ENCODE data around the gene CNKSR3. TPM values are rescaled to one million over a fixed set of nuclear protein-coding genes. Genes with fewer than 3 reads are reported as not detected.

CNKSR3 gene
- total and polyA plus RNA-seq, 4 experiments from 2014 or later, result not detected

- Mint-ChIP-seq H3K36me3 (no peaks in the 10 kb centered on the region), H3K9me3 (peaks cover 0 to 2% (median under 1%) of the 10 kb centered on the region in 8 donors), H3K4me1 (no peaks in the 10 kb centered on the region), H3K4me3 (no peak overlapping the region), H3K27ac (no peak overlapping the region), H3K27me3 (no peaks in the 10 kb centered on the region)
- Histone ChIP-seq H3K27me3 (ENCODE audit: insufficient read depth, low read length) (no peaks in the 10 kb centered on the region), H3K27ac (ENCODE audit: low read depth, low read length) (no peak overlapping the region), H3K9me3 (ENCODE audit: control insufficient read depth in 1 of 2, low read length in 2 of 2) (no peaks in the 10 kb centered on the region), H3K4me3 (ENCODE audit: low read length in 2 of 2) (no peak overlapping the region), H3K36me3 (ENCODE audit: insufficient read depth, low read length) (no peaks in the 10 kb centered on the region), H3K4me1 (ENCODE audit: insufficient read depth, low read length) (no peaks in the 10 kb centered on the region)
- POLR2A ChIA-PET (ENCODE audit: partially characterized antibody), result no interaction called here
- CTCF ChIA-PET (ENCODE audit: partially characterized antibody), result no interaction called here
- DNase-seq, result no peak
- intact Hi-C loops (cut with micrococcal nuclease), result no loop called here
These were observed 83.5 kb downstream of the CNKSR3 start for GRCh38 chr6:154426997-154427396.

GRCh38 chr6:154425034-154425433 lies 85.5 kb downstream of the CNKSR3 start:
- Histone ChIP-seq H3K4me1 (ENCODE audit: insufficient read depth, low read length) (no peaks in the 10 kb centered on the region), H3K9me3 (ENCODE audit: control insufficient read depth in 1 of 2, low read length in 2 of 2) (no peaks in the 10 kb centered on the region), H3K27ac (ENCODE audit: low read depth, low read length) (no peak overlapping the region), H3K36me3 (ENCODE audit: insufficient read depth, low read length) (no peaks in the 10 kb centered on the region), H3K4me3 (ENCODE audit: low read length in 2 of 2) (no peak overlapping the region), H3K27me3 (ENCODE audit: insufficient read depth, low read length) (no peaks in the 10 kb centered on the region)
- no peaks in the 10 kb centered on the region for H3K9me3 Mint-ChIP-seq
- H3K27ac Mint-ChIP-seq, result no peak overlapping the region
- ChIA-PET CTCF (ENCODE audit: partially characterized antibody) (no interaction called here), POLR2A (ENCODE audit: partially characterized antibody) (no interaction called here)
- H3K4me1 Mint-ChIP-seq, result no peaks in the 10 kb centered on the region
- H3K4me3 Mint-ChIP-seq, result no peak overlapping the region
- H3K36me3 Mint-ChIP-seq, result no peaks in the 10 kb centered on the region
- DNase-seq, result no peak
- H3K27me3 Mint-ChIP-seq, result no peaks in the 10 kb centered on the region
- intact Hi-C loops (cut with micrococcal nuclease), result no loop called here

DNA sequence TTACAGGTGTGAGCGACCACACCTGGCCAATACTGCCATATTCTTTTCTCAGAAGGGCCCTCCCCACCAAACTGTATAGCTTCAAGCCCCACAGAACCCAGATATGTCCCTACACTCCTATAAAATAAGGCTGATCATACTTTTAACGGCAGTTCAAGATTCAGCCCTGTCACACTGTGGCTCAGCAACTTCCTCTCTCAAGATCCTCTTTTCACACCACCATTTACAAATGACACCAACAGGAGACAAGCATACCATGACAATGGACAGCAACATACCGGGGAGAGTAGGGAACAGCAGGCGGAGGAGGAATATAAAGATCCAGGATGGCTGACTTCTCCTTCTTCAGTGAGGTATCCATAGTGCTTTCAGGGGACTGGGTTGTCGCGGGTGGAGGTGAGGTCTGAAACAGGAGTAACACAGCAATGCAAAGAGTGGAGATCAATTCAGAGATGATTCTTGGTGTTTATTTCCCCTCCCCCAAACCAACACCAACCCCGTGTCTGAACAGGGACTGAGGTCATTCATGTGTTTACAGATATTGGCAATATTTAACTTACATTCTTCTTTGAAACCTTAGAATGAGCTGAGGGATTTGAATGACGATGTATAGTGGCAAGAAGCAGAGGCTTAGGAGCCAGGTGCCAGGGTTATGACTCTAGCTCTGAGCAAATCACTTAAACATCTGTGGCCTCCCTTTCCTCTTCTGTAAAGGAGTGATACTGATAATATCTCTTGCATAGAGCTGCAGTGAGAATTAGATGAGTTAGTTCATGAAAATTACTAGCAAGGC lies 96.3 kb downstream of the CNKSR3 start:
- Histone ChIP-seq H3K9me3 (ENCODE audit: control insufficient read depth in 1 of 2, low read length in 2 of 2) (no peaks in the 10 kb centered on the region), H3K27ac (ENCODE audit: low read depth, low read length) (no peak overlapping the region), H3K4me3 (ENCODE audit: low read length in 2 of 2) (no peak overlapping the region), H3K4me1 (ENCODE audit: insufficient read depth, low read length) (no peaks in the 10 kb centered on the region), H3K27me3 (ENCODE audit: insufficient read depth, low read length) (no peaks in the 10 kb centered on the region), H3K36me3 (ENCODE audit: insufficient read depth, low read length) (no peaks in the 10 kb centered on the region)
- Mint-ChIP-seq H3K27ac (no peak overlapping the region), H3K4me1 (no peaks in the 10 kb centered on the region), H3K36me3 (no peaks in the 10 kb centered on the region), H3K4me3 (no peak overlapping the region), H3K27me3 (peaks cover 4 to 11% of the 10 kb centered on the region in 2 donors), H3K9me3 (no peaks in the 10 kb centered on the region)
- POLR2A ChIA-PET (ENCODE audit: partially characterized antibody), result no interaction called here
- intact Hi-C loops (cut with micrococcal nuclease), result no loop called here
- DNase-seq, result no peak
- CTCF ChIA-PET (ENCODE audit: partially characterized antibody), result interaction anchor here (0.7 kb wide), 1 partner anchor 28 kb away, joined by 3 read pairs; no protein-coding TSS in a partner anchor

- ChIA-PET CTCF (ENCODE audit: partially characterized antibody) (no interaction called here), POLR2A (ENCODE audit: partially characterized antibody) (no interaction called here)
- Mint-ChIP-seq H3K27me3 (peaks cover 4 to 6% of the 10 kb centered on the region in 2 donors), H3K27ac (no peak overlapping the region), H3K9me3 (no peaks in the 10 kb centered on the region), H3K4me3 (no peak overlapping the region), H3K36me3 (no peaks in the 10 kb centered on the region), H3K4me1 (no peaks in the 10 kb centered on the region)
- Histone ChIP-seq H3K4me3 (ENCODE audit: low read length in 2 of 2) (no peak overlapping the region), H3K4me1 (ENCODE audit: insufficient read depth, low read length) (no peaks in the 10 kb centered on the region), H3K27ac (ENCODE audit: low read depth, low read length) (no peak overlapping the region), H3K27me3 (ENCODE audit: insufficient read depth, low read length) (no peaks in the 10 kb centered on the region), H3K9me3 (ENCODE audit: control insufficient read depth in 1 of 2, low read length in 2 of 2) (no peaks in the 10 kb centered on the region), H3K36me3 (ENCODE audit: insufficient read depth, low read length) (no peaks in the 10 kb centered on the region)
- intact Hi-C loops (cut with micrococcal nuclease), result no loop called here
- DNase-seq, result no peak
These were observed 98.2 kb downstream of the CNKSR3 start for GRCh38 chr6:154412106-154412820.

- H3K36me3 ChIP-seq (ENCODE audit: insufficient read depth, low read length), result no peaks in the 10 kb centered on the region
- H3K36me3 Mint-ChIP-seq, result no peaks in the 10 kb centered on the region
- H3K9me3 ChIP-seq (ENCODE audit: control insufficient read depth in 1 of 2, low read length in 2 of 2), result no peaks in the 10 kb centered on the region
- H3K27me3 Mint-ChIP-seq, result peaks cover 5 to 6% of the 10 kb centered on the region in 2 donors
- no peak overlapping the region for H3K27ac ChIP-seq (ENCODE audit: low read depth, low read length)
- intact Hi-C loops (cut with micrococcal nuclease), result no loop called here
- H3K4me1 ChIP-seq (ENCODE audit: insufficient read depth, low read length), result no peaks in the 10 kb centered on the region
- no peaks in the 10 kb centered on the region for H3K27me3 ChIP-seq (ENCODE audit: insufficient read depth, low read length)
- H3K9me3 Mint-ChIP-seq, result no peaks in the 10 kb centered on the region
- ChIA-PET CTCF (ENCODE audit: partially characterized antibody) (no interaction called here), POLR2A (ENCODE audit: partially characterized antibody) (no interaction called here)
- no peak overlapping the region for H3K4me3 ChIP-seq (ENCODE audit: low read length in 2 of 2)
- DNase-seq, result no peak
- no peak overlapping the region for H3K4me3 Mint-ChIP-seq
- H3K27ac Mint-ChIP-seq, result no peak overlapping the region
- no peaks in the 10 kb centered on the region for H3K4me1 Mint-ChIP-seq
These were observed 99.4 kb downstream of the CNKSR3 start for GRCh38 chr6:154411076-154411475.

DNA sequence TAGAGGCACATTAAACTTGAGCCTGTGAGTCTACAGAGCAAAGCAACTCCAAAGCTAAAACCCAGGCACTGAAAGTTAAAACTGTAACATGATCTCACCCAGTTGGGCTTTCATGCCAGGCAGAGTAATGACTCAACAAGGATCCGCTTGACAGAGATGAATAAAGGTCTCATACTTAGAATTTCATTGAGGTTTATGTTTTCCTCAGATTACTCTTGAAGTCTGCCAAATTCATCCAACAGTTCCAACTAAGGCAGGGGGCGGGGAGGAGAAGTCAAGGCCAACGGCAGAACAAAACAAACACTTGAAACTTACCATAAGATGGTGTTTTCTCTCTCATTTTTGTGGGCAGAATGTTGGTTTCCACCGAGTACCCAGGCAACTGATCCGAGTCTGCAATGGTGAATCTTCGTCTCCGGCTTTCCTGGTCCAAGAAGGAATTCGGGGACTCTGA lies 99.8 kb downstream of the CNKSR3 start:
- CTCF ChIA-PET (ENCODE audit: partially characterized antibody), result no interaction called here
- H3K4me3 Mint-ChIP-seq, result no peak overlapping the region
- H3K9me3 Mint-ChIP-seq, result no peaks in the 10 kb centered on the region
- H3K27ac Mint-ChIP-seq, result no peak overlapping the region
- peaks cover 6% of the 10 kb centered on the region in 2 donors for H3K27me3 Mint-ChIP-seq
- no peaks in the 10 kb centered on the region for H3K4me1 Mint-ChIP-seq
- H3K36me3 ChIP-seq (ENCODE audit: insufficient read depth, low read length), result no peaks in the 10 kb centered on the region
- no peak overlapping the region for H3K27ac ChIP-seq (ENCODE audit: low read depth, low read length)
- H3K4me3 ChIP-seq (ENCODE audit: low read length in 2 of 2), result no peak overlapping the region
- H3K27me3 ChIP-seq (ENCODE audit: insufficient read depth, low read length), result no peaks in the 10 kb centered on the region
- no peaks in the 10 kb centered on the region for H3K36me3 Mint-ChIP-seq
- DNase-seq, result no peak
- no peaks in the 10 kb centered on the region for H3K9me3 ChIP-seq (ENCODE audit: control insufficient read depth in 1 of 2, low read length in 2 of 2)
- intact Hi-C loops (cut with micrococcal nuclease), result no loop called here
- POLR2A ChIA-PET (ENCODE audit: partially characterized antibody), result no interaction called here
- H3K4me1 ChIP-seq (ENCODE audit: insufficient read depth, low read length), result no peaks in the 10 kb centered on the region

GRCh38 chr6:154408891-154409500 lies 101.5 kb downstream of the CNKSR3 start:
- Mint-ChIP-seq H3K27me3 (peaks cover 2 to 6% of the 10 kb centered on the region in 2 donors), H3K4me3 (no peak overlapping the region), H3K27ac (no peak overlapping the region), H3K36me3 (no peaks in the 10 kb centered on the region), H3K4me1 (peaks cover 0 to 2% (median 0%) of the 10 kb centered on the region in 4 donors), H3K9me3 (no peaks in the 10 kb centered on the region)
- CTCF ChIA-PET (ENCODE audit: partially characterized antibody), result no interaction called here
- Histone ChIP-seq H3K36me3 (ENCODE audit: insufficient read depth, low read length) (no peaks in the 10 kb centered on the region), H3K4me1 (ENCODE audit: insufficient read depth, low read length) (no peaks in the 10 kb centered on the region), H3K4me3 (ENCODE audit: low read length in 2 of 2) (no peak overlapping the region), H3K27me3 (ENCODE audit: insufficient read depth, low read length) (no peaks in the 10 kb centered on the region), H3K9me3 (ENCODE audit: control insufficient read depth in 1 of 2, low read length in 2 of 2) (no peaks in the 10 kb centered on the region), H3K27ac (ENCODE audit: low read depth, low read length) (no peak overlapping the region)
- intact Hi-C loops (cut with micrococcal nuclease), result no loop called here
- POLR2A ChIA-PET (ENCODE audit: partially characterized antibody), result no interaction called here
- DNase-seq, result no peak
